Activated CD8-positive, alpha-beta memory T cell treated with anti-CD3 and anti-CD28 coated beads for 4 hours (primary cell): ENCODE measurements around the gene USP7.
A peak's percentile ranks its signal among the peaks of the same experiment; 100 is the strongest.

Experiments
- DNase-seq, 2 donors: peaks; one replicate each; pipeline ENCODE4 v3.0.0-alpha.2; 2020; ENCODE audit warnings: low read depth in 2 of 2

USP7 gene

DNA sequence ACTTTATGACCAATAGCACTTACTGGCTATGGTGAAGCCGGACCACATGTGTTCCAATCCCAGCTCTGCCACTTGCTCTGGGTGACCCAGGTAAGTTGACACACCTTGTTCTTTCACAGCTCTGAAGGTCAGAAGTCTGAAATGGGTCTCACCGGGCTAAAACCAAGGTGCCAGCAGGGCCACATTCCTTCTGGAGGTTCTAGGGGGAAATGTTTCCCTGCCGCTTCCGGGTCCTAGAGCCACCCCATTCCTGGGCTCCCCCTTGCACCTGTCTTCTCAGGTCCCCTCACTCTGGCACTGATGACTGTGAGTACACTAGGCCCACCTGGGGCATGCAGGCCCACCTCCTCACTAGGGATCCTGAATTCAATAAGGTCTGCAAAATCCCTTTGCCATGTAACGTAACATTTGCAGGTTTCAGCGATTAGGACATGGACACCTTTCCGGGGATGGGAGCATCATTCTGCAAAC is 11.4 kb downstream of the USP7 start:
- DNase-seq = no peak

GRCh38 chr16:8951447-8952280 is 12.0 kb downstream of the USP7 start:
- no peak for DNase-seq

- no peak for DNase-seq
Observed at GRCh38 chr16:8950580-8951077, 13.1 kb downstream of the USP7 start.

- DNase-seq = no peak
Observed at GRCh38 chr16:8949536-8950418, 13.9 kb downstream of the USP7 start.

- DNase-seq = no peak
Observed at GRCh38 chr16:8948831-8949230, 14.9 kb downstream of the USP7 start.

- DNase-seq = no peak
Observed at GRCh38 chr16:8948069-8948593, 15.6 kb downstream of the USP7 start.

DNA sequence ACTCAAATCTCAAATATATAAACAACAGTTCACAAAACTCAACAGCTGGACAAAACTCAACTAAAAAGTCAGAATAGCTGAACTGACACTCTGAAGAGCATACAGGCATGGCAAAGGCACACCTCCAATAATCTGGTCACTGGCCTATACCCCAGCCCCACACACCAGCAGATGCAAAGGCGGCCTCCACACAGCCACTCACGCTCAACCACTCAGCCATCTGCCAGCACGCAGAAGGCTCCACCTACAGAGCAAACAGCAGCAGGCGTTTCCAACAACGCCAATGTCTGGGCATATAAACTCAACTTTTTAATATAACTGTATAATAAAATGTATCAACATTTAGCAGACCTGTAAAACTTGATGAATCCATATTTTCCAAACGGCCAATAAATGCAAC is 17.2 kb downstream of the USP7 start:
- DNase-seq = no peak

GRCh38 chr16:8945626-8946296 is 17.9 kb downstream of the USP7 start:
- no peak for DNase-seq

DNA sequence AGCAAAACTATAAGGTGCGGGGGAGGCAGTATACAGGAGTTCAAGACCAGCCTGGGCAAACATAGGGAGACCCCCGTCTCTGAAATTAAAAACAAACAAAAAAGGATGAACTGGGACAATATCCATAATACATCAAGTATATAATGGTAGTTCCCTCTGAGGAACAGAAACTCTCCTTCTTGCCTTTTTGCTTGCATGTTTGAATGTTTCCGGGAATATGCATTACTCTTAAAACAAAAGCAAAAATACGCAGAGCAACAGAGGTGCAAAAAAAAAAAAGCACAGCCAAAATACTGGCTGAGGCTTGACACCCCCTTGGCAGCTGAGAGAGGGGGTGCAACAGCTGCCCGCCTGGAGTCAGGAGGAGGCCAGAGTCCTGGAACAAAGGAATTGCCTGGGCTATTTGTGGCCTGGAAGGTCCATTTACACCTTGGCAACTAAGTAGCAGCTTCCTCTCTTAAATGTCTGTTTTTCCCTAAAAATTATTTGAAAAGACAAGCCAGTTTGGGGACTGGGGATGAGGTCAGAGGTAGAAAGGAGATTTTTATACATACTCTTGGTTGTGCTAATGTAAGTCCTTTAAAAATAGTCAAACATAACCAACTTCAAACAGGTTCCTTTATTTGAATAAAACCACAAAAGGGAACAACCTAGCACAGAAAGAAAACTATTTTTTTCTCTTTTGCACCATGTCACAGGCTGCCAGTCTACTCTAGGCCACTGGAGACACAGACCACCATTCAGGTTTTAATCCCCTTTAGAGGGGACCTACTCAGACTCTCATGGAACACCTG is 19.5 kb downstream of the USP7 start:
- DNase-seq = no peak

GRCh38 chr16:8943001-8943763 is 20.5 kb downstream of the USP7 start:
- no peak for DNase-seq

GRCh38 chr16:8941718-8942344 is 21.9 kb downstream of the USP7 start:
- no peak for DNase-seq

- no peak for DNase-seq
Observed at GRCh38 chr16:8937803-8938202, 25.9 kb downstream of the USP7 start.

- peak; percentile 53 to 68 for DNase-seq
Observed at GRCh38 chr16:8936421-8936820, 27.3 kb downstream of the USP7 start.

DNA sequence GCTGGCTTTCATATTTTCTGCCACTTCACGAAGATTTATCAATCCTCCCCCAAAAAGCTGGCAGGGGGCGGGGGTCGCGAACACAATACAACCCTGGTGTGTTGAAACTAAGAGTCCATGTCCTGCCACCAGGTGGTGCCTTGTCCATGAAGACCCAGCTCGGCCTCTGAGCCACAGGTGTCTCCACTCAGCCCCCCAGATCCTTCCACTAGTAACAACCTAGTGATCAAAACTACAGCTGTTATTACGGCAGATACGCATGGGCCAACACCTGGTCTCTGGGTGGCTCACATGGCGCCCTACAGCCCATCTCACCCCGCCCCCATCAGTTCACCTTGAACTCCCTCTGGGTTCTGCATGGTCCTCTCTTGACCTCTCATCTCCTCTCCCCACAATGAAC is 27.7 kb downstream of the USP7 start:
- DNase-seq = no peak

GRCh38 chr16:8934601-8935000 is 29.1 kb downstream of the USP7 start:
- DNase-seq = no peak

DNA sequence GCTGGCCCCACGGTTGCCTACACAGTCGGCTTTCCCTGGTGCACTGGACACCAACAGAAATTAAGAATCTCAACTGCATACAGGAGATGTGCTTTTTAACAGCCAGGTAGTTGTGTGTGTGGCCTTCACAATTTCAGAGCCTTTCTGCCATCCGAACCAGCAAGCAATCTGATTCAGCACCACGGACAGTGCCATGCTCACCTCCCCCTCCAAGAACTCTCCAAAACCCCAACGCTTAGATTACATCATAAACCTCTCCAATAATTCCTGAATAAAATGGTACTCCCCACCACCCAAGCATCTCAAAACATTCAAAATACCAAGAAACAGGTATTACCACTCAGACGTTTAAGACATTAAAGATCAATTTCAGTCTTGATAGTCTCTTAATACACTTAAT is 31.8 kb downstream of the USP7 start:
- DNase-seq = no peak

GRCh38 chr16:8929086-8929748 is 34.5 kb downstream of the USP7 start:
- DNase-seq = no peak

GRCh38 chr16:8928467-8928957 is 35.2 kb downstream of the USP7 start:
- peak in 1 of 2 donors; percentile 5 for DNase-seq

DNA sequence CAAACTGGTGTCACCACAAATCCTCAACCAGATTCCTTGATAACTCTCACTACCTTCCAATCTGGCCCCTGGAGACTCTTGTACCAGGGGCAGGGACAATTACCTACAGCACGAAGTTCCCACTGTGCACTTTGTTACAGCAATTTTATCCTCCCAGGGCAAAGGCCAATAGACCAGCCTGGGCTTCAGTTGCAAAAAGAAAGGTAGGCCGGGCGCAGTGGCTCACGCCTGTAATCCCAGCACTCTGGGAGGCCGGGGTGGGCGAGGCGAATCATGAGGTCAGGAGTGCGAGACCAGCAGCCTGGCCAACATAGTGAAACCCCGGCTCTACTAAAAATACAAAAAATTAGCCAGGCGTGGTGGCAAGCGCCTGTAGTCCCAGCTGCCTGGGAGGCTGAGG is 36.9 kb downstream of the USP7 start:
- DNase-seq = no peak
